Measurements from ENCODE around the gene FAM161A.
"Not testable (repeated sequence)": the region's sequence is repeated elsewhere in the genome, so short reads cannot be mapped to it uniquely, and the experiment has no call there.

FAM161A gene

GRCh38 chr2:61808693-61809092 lies 45.2 kb downstream of the FAM161A start:
- not testable (repeated sequence) for H3K27ac ChIP-seq (ENCODE audit: low read length); H3K4me2 ChIP-seq (ENCODE audit: low read depth, low read length); H3K36me3 ChIP-seq (replicated peaks; ENCODE audit: insufficient read depth, low read length); H3K79me2 ChIP-seq (ENCODE audit: low read length); H3K4me3 ChIP-seq (ENCODE audit: low read length); H4K20me1 ChIP-seq (ENCODE audit: insufficient read depth, low read length); DNase-seq; H3K9ac ChIP-seq (ENCODE audit: low read length); H3K9me3 ChIP-seq (replicated peaks; ENCODE audit: insufficient read depth, low read length); H3K27me3 ChIP-seq (replicated peaks; ENCODE audit: insufficient read depth, low read length); H2AFZ ChIP-seq (ENCODE audit: low read length); H3K9me2 ChIP-seq (replicated peaks; ENCODE audit: insufficient read depth, low read length)
- peaks cover 14% of the 10 kb centered on the region for H3K4me1 ChIP-seq (ENCODE audit: low read length)
- peaks cover 15% of the 10 kb centered on the region; the same call in 1 of the 2 replicates for H3F3A ChIP-seq (ENCODE audit: insufficient read depth, low read length)

- H3K27me3 ChIP-seq (replicated peaks; ENCODE audit: insufficient read depth, low read length), result no peaks in the 10 kb centered on the region
- H3K9me2 ChIP-seq (replicated peaks; ENCODE audit: insufficient read depth, low read length), result no peaks in the 10 kb centered on the region
- peak overlapping the region; percentile 64; the same call in 1 of the 2 replicates for H3K27ac ChIP-seq (ENCODE audit: low read length)
- H3K4me3 ChIP-seq (ENCODE audit: low read length), result no peak overlapping the region
- H3K4me1 ChIP-seq (ENCODE audit: low read length), result peaks cover 14% of the 10 kb centered on the region
- H3K4me2 ChIP-seq (ENCODE audit: low read depth, low read length), result peak overlapping the region; percentile 19; the same call in 1 of the 2 replicates
- H2AFZ ChIP-seq (ENCODE audit: low read length), result peak overlapping the region; percentile 6
- TF ChIP-seq EZH2phosphoT487 (IDR thresholded peaks at IDR 0.05; ENCODE audit: low read length), result no peak
- TF ChIP-seq CTCF (IDR thresholded peaks at IDR 0.05; ENCODE audit: low read length), result no peak
- no peak for TF ChIP-seq EZH2 (optimal IDR thresholded peaks at IDR 0.05; ENCODE audit: low read depth, low read length)
- no peaks in the 10 kb centered on the region for H4K20me1 ChIP-seq (ENCODE audit: insufficient read depth, low read length)
- no peaks in the 10 kb centered on the region for H3K36me3 ChIP-seq (replicated peaks; ENCODE audit: insufficient read depth, low read length)
- peak; percentile 66 for DNase-seq
- no peaks in the 10 kb centered on the region for H3K79me2 ChIP-seq (ENCODE audit: low read length)
- H3K9ac ChIP-seq (ENCODE audit: low read length), result no peak overlapping the region
- peaks cover 15% of the 10 kb centered on the region; the same call in 1 of the 2 replicates for H3F3A ChIP-seq (ENCODE audit: insufficient read depth, low read length)
- no peaks in the 10 kb centered on the region for H3K9me3 ChIP-seq (replicated peaks; ENCODE audit: insufficient read depth, low read length)
These were observed 46.7 kb downstream of the FAM161A start for GRCh38 chr2:61807036-61807757.

- H3K36me3 ChIP-seq (replicated peaks; ENCODE audit: insufficient read depth, low read length), result no peaks in the 10 kb centered on the region
- TF ChIP-seq CTCF (IDR thresholded peaks at IDR 0.05; ENCODE audit: low read length) (no peak), EZH2phosphoT487 (IDR thresholded peaks at IDR 0.05; ENCODE audit: low read length) (no peak), EZH2 (optimal IDR thresholded peaks at IDR 0.05; ENCODE audit: low read depth, low read length) (no peak)
- DNase-seq, result no peak
- no peak overlapping the region for H3K4me3 ChIP-seq (ENCODE audit: low read length)
- H3K9me2 ChIP-seq (replicated peaks; ENCODE audit: insufficient read depth, low read length), result no peaks in the 10 kb centered on the region
- no peak overlapping the region for H3K4me2 ChIP-seq (ENCODE audit: low read depth, low read length)
- no peak overlapping the region for H3K9ac ChIP-seq (ENCODE audit: low read length)
- peaks cover 6% of the 10 kb centered on the region for H3K4me1 ChIP-seq (ENCODE audit: low read length)
- H3F3A ChIP-seq (ENCODE audit: insufficient read depth, low read length), result peaks cover 12% of the 10 kb centered on the region; the same call in 1 of the 2 replicates
- H3K79me2 ChIP-seq (ENCODE audit: low read length), result no peaks in the 10 kb centered on the region
- H3K27me3 ChIP-seq (replicated peaks; ENCODE audit: insufficient read depth, low read length), result no peaks in the 10 kb centered on the region
- no peak overlapping the region for H3K27ac ChIP-seq (ENCODE audit: low read length)
- no peaks in the 10 kb centered on the region for H3K9me3 ChIP-seq (replicated peaks; ENCODE audit: insufficient read depth, low read length)
- no peak overlapping the region for H2AFZ ChIP-seq (ENCODE audit: low read length)
- no peaks in the 10 kb centered on the region for H4K20me1 ChIP-seq (ENCODE audit: insufficient read depth, low read length)
These were observed 51.3 kb downstream of the FAM161A start for GRCh38 chr2:61802548-61802947.

- Histone ChIP-seq H3K4me1 (ENCODE audit: low read length) (no peaks in the 10 kb centered on the region), H3K27ac (ENCODE audit: low read length) (no peak overlapping the region), H3K9me3 (replicated peaks; ENCODE audit: insufficient read depth, low read length) (no peaks in the 10 kb centered on the region), H3K4me2 (ENCODE audit: low read depth, low read length) (no peak overlapping the region), H3K9ac (ENCODE audit: low read length) (no peak overlapping the region), H3K36me3 (replicated peaks; ENCODE audit: insufficient read depth, low read length) (no peaks in the 10 kb centered on the region), H3K79me2 (ENCODE audit: low read length) (no peaks in the 10 kb centered on the region), H3K9me2 (replicated peaks; ENCODE audit: insufficient read depth, low read length) (no peaks in the 10 kb centered on the region), H3K4me3 (ENCODE audit: low read length) (no peak overlapping the region), H3K27me3 (replicated peaks; ENCODE audit: insufficient read depth, low read length) (no peaks in the 10 kb centered on the region), H2AFZ (ENCODE audit: low read length) (no peak overlapping the region), H3F3A (ENCODE audit: insufficient read depth, low read length) (no peaks in the 10 kb centered on the region), H4K20me1 (ENCODE audit: insufficient read depth, low read length) (no peaks in the 10 kb centered on the region)
- TF ChIP-seq CTCF (IDR thresholded peaks at IDR 0.05; ENCODE audit: low read length) (no peak), EZH2phosphoT487 (IDR thresholded peaks at IDR 0.05; ENCODE audit: low read length) (no peak), EZH2 (optimal IDR thresholded peaks at IDR 0.05; ENCODE audit: low read depth, low read length) (no peak)
- no peak for DNase-seq
These were observed 54.8 kb downstream of the FAM161A start for GRCh38 chr2:61799099-61799498.

- not testable (repeated sequence) for H3K9me3 ChIP-seq (replicated peaks; ENCODE audit: insufficient read depth, low read length); H4K20me1 ChIP-seq (ENCODE audit: insufficient read depth, low read length); H3K9me2 ChIP-seq (replicated peaks; ENCODE audit: insufficient read depth, low read length); H2AFZ ChIP-seq (ENCODE audit: low read length); DNase-seq; H3K79me2 ChIP-seq (ENCODE audit: low read length); H3K9ac ChIP-seq (ENCODE audit: low read length); H3K4me2 ChIP-seq (ENCODE audit: low read depth, low read length); H3K4me1 ChIP-seq (ENCODE audit: low read length); H3F3A ChIP-seq (ENCODE audit: insufficient read depth, low read length); H3K4me3 ChIP-seq (ENCODE audit: low read length); H3K36me3 ChIP-seq (replicated peaks; ENCODE audit: insufficient read depth, low read length); H3K27ac ChIP-seq (ENCODE audit: low read length); H3K27me3 ChIP-seq (replicated peaks; ENCODE audit: insufficient read depth, low read length)
These were observed 56.4 kb downstream of the FAM161A start for GRCh38 chr2:61797446-61797845.
